ENCODE measurements around the gene MVB12B.

- no peak for TF ChIP-seq CTCF (IDR thresholded peaks at IDR 0.05)
- TF ChIP-seq POLR2A (IDR thresholded peaks at IDR 0.05), result no peak
- no peak for TF ChIP-seq EP300 (IDR thresholded peaks at IDR 0.05)
- TF ChIP-seq POLR2AphosphoS5 (IDR thresholded peaks at IDR 0.05), result no peak
Measured at GRCh38 chr9:126406075-126406667, 79.5 kb downstream of the MVB12B start.
